Calu3 (cell line): ENCODE results near the gene BACH2. TPM values are rescaled to one million over a fixed set of nuclear protein-coding genes. Genes with fewer than 3 reads are reported as not detected.
"Not testable (repeated sequence)": the region's sequence is repeated elsewhere in the genome, so short reads cannot be mapped to it uniquely, and the experiment has no call there.

Source experiments
- BruUV-seq: library from RNA; stranded (reverse); fragments of 400-500 nt; replicated peaks from 2 replicates; lab custom pipeline; 2021; lab: Mats Ljungman, UMichigan
- CTCF ChIA-PET: fragments of 300-600 bp; sonication (Branson Sonifier 250); formaldehyde crosslinking; loops from one replicate; lab custom pipeline; 2022; ENCODE audit warnings: antibody characterized with exemption; lab: Charles Lee
- DNase-seq: peaks from one replicate; pipeline ENCODE4 v3.0.0; 2022
- H3K27ac Mint-ChIP-seq: one replicate; pipeline ENCODE4 v1.8.0; 2022; ENCODE audit warnings: mixed read lengths; ENCODE audit not compliant: unreplicated experiment
- H3K27me3 Mint-ChIP-seq: one replicate; pipeline ENCODE4 v1.8.0; 2022; ENCODE audit warnings: mixed read lengths; ENCODE audit not compliant: unreplicated experiment
- H3K36me3 Mint-ChIP-seq: one replicate; pipeline ENCODE4 v1.8.0; 2022; ENCODE audit warnings: mild to moderate bottlenecking, moderate library complexity, mixed read lengths; ENCODE audit not compliant: insufficient read depth, unreplicated experiment
- H3K4me1 Mint-ChIP-seq: one replicate; pipeline ENCODE4 v1.8.0; 2022; ENCODE audit warnings: mild to moderate bottlenecking, low read depth, mixed read lengths; ENCODE audit not compliant: unreplicated experiment
- H3K4me3 Mint-ChIP-seq: one replicate; pipeline ENCODE4 v1.8.0; 2022; ENCODE audit warnings: mild to moderate bottlenecking, low read depth, moderate library complexity, mixed read lengths; ENCODE audit not compliant: unreplicated experiment
- H3K9me3 Mint-ChIP-seq: one replicate; pipeline ENCODE4 v1.8.0; 2022; ENCODE audit warnings: low read depth, mixed read lengths; ENCODE audit not compliant: unreplicated experiment
- intact Hi-C: fragments of 100-400 bp; cut with micrococcal nuclease; formaldehyde crosslinking; loops from one replicate; pipeline ENCODE4 v1.10.0; 2022; ENCODE audit not compliant: unreplicated experiment
- total RNA-seq: library from RNA; stranded (reverse); gene quantifications from 2 replicates; pipeline ENCODE4 v1.2.3, GENCODE V29; 2022
- TF ChIP-seq, protein P1 (sequence below): fragments of 200-600 bp; IDR thresholded peaks from one replicate; pipeline ENCODE4 v1.8.0; 2022; ENCODE audit warnings: antibody characterized with exemption; ENCODE audit not compliant: unreplicated experiment

BACH2 gene
- total RNA-seq, 1 experiment from 2014 or later: 7.2 TPM

DNA sequence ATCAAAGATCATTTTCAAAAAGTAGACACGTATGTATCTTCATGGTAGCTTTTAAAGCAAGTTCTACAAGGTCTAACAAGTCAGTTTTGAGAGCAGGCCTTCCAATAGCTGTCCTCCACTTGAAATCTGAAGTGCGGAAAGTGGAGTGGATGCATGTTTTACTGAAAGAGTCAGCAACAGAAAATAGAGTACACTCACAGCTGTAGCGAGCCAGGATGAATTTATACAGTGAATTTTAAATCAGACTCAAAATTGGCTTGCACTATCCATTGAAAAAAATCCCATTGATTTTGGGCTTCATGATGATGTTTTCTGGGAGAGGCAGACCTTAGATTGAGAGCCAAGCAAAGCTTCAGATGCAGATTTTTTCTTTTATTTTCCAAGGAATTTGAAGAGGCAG lies 321.8 kb downstream of the BACH2 start:
- no peaks in the 10 kb centered on the region for H3K36me3 Mint-ChIP-seq
- H3K4me3 Mint-ChIP-seq: no peak overlapping the region
- H3K27me3 Mint-ChIP-seq: no peaks in the 10 kb centered on the region
- TF ChIP-seq, protein P1, sequence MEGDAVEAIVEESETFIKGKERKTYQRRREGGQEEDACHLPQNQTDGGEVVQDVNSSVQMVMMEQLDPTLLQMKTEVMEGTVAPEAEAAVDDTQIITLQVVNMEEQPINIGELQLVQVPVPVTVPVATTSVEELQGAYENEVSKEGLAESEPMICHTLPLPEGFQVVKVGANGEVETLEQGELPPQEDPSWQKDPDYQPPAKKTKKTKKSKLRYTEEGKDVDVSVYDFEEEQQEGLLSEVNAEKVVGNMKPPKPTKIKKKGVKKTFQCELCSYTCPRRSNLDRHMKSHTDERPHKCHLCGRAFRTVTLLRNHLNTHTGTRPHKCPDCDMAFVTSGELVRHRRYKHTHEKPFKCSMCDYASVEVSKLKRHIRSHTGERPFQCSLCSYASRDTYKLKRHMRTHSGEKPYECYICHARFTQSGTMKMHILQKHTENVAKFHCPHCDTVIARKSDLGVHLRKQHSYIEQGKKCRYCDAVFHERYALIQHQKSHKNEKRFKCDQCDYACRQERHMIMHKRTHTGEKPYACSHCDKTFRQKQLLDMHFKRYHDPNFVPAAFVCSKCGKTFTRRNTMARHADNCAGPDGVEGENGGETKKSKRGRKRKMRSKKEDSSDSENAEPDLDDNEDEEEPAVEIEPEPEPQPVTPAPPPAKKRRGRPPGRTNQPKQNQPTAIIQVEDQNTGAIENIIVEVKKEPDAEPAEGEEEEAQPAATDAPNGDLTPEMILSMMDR: no peak
- CTCF ChIA-PET: no interaction called here
- no peak for DNase-seq
- H3K27ac Mint-ChIP-seq: no peak overlapping the region
- peaks cover 13% of the 10 kb centered on the region for H3K4me1 Mint-ChIP-seq
- intact Hi-C loops: loop anchor here (10.0 kb wide), 1 partner anchor 110 kb away; no protein-coding TSS in a partner anchor
- H3K9me3 Mint-ChIP-seq: no peaks in the 10 kb centered on the region
- no TSS peak for BruUV-seq

DNA sequence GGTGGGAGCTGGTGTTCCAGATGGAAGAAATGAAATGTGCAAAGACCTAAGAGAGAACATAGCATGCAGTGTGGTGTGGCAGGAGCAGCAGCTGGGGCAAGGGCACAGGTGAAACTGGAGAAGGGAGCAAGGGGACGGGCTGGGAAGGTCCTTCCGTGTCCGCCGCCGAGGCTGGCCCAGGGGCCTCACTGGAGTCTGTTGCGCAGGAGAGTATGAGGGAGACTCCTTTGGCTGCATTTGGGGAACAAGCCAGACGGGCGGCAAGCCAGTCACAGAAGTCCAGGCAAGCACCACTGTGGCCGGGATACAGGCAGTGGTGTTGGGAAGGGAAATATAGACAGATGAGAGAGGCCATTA lies 324.6 kb downstream of the BACH2 start:
- peaks cover 13% of the 10 kb centered on the region for H3K4me1 Mint-ChIP-seq
- H3K27me3 Mint-ChIP-seq: no peaks in the 10 kb centered on the region
- CTCF ChIA-PET: interaction anchor here (1.1 to 1.5 kb wide), 2 partner anchors 51 to 507 kb away, joined by 3 read pairs; no protein-coding TSS in a partner anchor
- no peaks in the 10 kb centered on the region for H3K36me3 Mint-ChIP-seq
- no peaks in the 10 kb centered on the region for H3K9me3 Mint-ChIP-seq
- intact Hi-C loops: loop anchor here (10.0 kb wide), 1 partner anchor 113 kb away; no protein-coding TSS in a partner anchor
- DNase-seq: no peak
- H3K27ac Mint-ChIP-seq: no peak overlapping the region
- no TSS peak for BruUV-seq
- no peak overlapping the region for H3K4me3 Mint-ChIP-seq
- TF ChIP-seq, protein P1: no peak

DNA sequence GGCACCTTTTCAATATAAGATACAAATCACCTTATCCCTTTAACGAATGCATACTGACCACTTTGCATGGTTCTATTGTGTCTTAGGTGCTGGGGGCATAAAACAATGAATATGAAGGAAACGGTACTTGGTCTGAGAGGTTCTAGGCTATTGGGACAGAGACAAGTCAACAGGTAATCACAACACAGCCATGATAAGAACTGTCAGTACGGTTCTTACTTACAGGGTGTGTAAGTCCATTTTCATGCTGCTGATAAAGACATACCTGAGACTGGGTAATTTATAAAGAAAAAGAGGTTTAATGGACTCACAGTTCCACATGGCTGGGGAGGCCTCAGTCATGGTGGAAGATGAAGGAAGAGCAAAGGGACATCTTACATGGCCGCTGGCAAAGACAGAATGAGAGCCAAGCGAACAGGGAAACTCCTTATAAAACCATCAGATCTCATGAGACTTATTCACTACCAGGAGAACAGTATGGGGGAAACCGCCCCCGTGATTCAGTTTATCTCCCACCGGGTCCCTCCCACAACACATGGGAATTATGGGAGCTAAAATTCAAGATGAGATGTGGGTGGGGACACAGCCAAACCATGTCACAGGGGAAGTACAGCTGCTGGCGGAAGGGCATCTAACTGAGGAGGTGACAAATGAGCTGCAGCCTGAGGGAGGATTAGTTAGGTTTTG lies 325.2 kb downstream of the BACH2 start:
- not testable (repeated sequence) for H3K36me3 Mint-ChIP-seq, H3K27me3 Mint-ChIP-seq, H3K4me3 Mint-ChIP-seq, BruUV-seq, H3K9me3 Mint-ChIP-seq, DNase-seq, H3K27ac Mint-ChIP-seq, H3K4me1 Mint-ChIP-seq
- intact Hi-C loops: loop anchor here (2.0 to 10.0 kb wide), 3 partner anchors 113 to 313 kb away; no protein-coding TSS in a partner anchor
- CTCF ChIA-PET: interaction anchor here (1.0 to 2.2 kb wide), 4 partner anchors 31 to 508 kb away, joined by 3 to 6 read pairs (median 4); no protein-coding TSS in a partner anchor

DNA sequence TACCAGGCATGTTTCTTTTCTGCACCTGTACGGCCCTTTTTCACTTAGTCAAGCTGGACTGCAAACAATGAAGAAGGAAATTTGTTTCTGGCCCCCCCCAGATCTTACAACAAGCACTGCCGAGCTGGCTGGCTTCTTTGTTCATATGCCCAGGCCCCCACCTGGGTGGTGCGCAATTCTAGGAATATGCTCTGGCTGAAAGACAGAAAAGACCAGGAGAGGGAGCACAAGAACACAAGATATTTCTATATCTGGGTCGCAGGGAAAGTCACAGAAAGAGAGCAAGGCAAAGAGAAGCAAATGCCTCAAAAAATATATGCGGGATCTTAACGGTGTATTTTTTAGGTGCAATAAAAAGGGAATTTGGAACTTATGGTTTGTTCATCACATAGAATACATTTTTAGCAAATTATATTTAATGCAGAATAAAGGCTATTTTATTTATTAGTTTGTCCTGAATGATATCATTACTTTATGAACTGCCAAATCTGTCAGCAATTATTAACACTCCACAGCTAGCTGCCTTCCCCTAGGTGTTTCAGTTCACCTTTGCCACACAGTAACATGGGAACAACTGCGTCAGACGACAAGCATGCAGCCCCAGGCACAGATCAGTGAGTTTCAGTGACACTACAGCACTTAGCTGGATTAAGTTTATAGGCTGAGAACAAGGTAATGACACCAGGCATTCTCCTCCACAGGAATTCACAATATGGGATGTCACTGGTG lies 325.9 kb downstream of the BACH2 start:
- Mint-ChIP-seq H3K4me1 (peaks cover 2% of the 10 kb centered on the region), H3K27me3 (no peaks in the 10 kb centered on the region), H3K27ac (no peak overlapping the region), H3K36me3 (no peaks in the 10 kb centered on the region), H3K4me3 (no peak overlapping the region), H3K9me3 (no peaks in the 10 kb centered on the region)
- BruUV-seq: no TSS peak
- TF ChIP-seq, protein P1: peak; percentile 25
- DNase-seq: peak; percentile 64
- CTCF ChIA-PET: interaction anchor here (1.0 to 2.2 kb wide), 3 partner anchors 30 to 508 kb away, joined by 3 to 6 read pairs (median 6); no protein-coding TSS in a partner anchor
- intact Hi-C loops: loop anchor here (1.0 to 10.0 kb wide), 5 partner anchors 114 to 509 kb away; no protein-coding TSS in a partner anchor
